Measurements from ENCODE around the gene MESP2.

- TF ChIP-seq EZH2 (IDR thresholded peaks at IDR 0.05; ENCODE audit: low read length, missing control alignments) (no peak), CTCF (conservative IDR thresholded peaks at IDR 0.05 in 1 of 2, IDR thresholded peaks at IDR 0.05 in 1 of 2; ENCODE audit: low read depth in 1 of 2, low read length in 2 of 2) (peak; percentile 55 to 70)
These were observed 25.3 kb upstream of the MESP2 start, which contains the start of gene MESP1 for GRCh38 chr15:89750560-89751542.
